ENCODE results near the gene APOBEC3B.

- TF ChIP-seq POLR2A (IDR thresholded peaks at IDR 0.05) (no peak), CTCF (IDR thresholded peaks at IDR 0.05) (no peak)
Observed at GRCh38 chr22:38974170-38974825, 7.8 kb upstream of the APOBEC3B start.
